Measurements from ENCODE around the gene HMX1. TPM values are rescaled to one million over a fixed set of nuclear protein-coding genes. Genes with fewer than 3 reads are reported as not detected.

The HMX1 gene
- total RNA-seq: 1 to 10 TPM in 1 of 4 donors, not detected in 3; 2.6 TPM

DNA sequence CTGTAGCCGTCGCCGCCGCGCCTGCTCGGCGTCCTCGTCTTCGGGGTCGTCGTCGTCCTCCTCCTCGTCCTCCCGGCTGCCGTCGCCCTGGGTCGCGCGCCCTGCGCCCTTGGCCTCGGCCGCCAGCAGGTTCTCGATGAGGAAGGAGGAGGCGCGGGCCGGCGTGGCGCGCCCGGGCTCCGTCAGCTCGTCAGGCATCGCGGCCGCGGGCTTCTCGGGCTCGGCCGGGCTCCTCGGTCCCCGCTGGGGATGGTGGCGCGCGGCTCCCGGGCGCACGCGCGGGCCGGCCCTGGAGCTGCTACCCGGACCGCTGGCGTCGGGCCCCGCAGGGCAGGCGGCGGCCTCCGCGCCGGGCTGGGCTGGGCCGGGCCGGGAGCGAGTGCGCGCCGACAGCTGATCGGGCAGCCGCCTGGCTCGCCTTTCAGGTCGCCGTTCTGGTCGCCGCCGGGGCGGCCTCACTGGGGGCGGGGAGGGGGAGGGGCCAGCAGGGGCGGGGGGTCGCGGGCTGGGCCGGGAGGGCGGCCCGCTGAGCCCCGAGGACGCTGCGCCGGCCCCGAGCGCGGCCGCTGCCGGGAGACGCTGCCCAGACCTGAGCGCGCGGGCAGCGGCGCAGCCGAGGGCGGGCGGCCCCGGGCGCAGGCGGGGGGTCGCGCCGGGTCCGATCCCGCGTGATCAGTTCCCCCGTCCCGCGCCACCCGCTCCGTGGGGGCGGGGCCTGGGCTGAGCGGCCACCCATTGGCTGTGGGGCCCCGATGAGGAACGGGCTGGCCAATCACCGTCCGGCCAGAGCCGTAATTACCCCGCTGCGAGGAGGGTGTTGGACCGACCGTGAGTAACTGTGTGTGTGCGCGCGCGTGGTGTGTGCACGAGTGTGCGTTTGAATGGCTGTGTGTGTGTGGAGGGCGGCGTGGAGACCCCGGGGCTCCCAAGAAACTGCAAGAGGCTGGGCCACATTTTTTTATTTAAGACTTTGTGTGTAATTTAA lies at the start of gene HMX1:
Gene HMX1 (minus strand): TSS at position 423 of the 985 bp plus-strand sequence. CDS start 225 bp downstream, at position 198.
- no peak within 1 kb of the TSS for H3K4me3 ChIP-seq (replicated peaks in 1 of 3)
- H3K4me1 ChIP-seq: no peaks in the 10 kb centered on the region
- intact Hi-C loops (cut with DNase I): no loop called here
- no peak for DNase-seq
- no peak for TF ChIP-seq POLR2A (IDR thresholded peaks at IDR 0.05)
- TF ChIP-seq, protein P1, sequence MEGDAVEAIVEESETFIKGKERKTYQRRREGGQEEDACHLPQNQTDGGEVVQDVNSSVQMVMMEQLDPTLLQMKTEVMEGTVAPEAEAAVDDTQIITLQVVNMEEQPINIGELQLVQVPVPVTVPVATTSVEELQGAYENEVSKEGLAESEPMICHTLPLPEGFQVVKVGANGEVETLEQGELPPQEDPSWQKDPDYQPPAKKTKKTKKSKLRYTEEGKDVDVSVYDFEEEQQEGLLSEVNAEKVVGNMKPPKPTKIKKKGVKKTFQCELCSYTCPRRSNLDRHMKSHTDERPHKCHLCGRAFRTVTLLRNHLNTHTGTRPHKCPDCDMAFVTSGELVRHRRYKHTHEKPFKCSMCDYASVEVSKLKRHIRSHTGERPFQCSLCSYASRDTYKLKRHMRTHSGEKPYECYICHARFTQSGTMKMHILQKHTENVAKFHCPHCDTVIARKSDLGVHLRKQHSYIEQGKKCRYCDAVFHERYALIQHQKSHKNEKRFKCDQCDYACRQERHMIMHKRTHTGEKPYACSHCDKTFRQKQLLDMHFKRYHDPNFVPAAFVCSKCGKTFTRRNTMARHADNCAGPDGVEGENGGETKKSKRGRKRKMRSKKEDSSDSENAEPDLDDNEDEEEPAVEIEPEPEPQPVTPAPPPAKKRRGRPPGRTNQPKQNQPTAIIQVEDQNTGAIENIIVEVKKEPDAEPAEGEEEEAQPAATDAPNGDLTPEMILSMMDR (IDR thresholded peaks at IDR 0.05): no peak
- no peak within 1 kb of the TSS for H3K27ac ChIP-seq
- H3K36me3 ChIP-seq: no peaks in the 10 kb centered on the region
- H3K27me3 ChIP-seq: peaks cover 14% of the 10 kb centered on the region
- WGBS, 2 donors: 1 to 2% methylated on average over 16 to 38 of the region's 134 CpGs
- H3K9me3 ChIP-seq: no peaks in the 10 kb centered on the region

DNA sequence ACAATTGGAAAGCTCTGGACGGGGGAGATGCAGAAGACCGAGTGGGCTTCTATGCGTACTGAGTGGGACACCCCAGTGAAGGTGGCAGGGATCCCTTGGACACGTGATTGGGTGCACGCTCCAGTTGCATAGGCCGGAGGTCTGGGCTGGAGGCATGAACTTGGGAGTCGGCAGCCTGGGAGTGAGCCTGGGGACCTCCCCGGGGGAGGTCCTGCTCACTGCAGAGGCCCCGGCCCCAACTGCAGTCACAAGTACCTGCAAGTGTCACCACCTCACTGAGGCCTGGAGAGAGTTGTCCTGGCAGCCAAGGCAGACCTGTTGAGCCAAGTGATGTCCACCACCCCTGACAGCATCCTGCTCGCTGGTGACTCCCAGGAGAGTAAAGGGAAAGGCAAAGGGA lies 49.3 kb upstream of the HMX1 start:
- Histone ChIP-seq H3K36me3 (no peaks in the 10 kb centered on the region), H3K9me3 (no peaks in the 10 kb centered on the region), H3K4me1 (no peaks in the 10 kb centered on the region), H3K4me3 (replicated peaks in 1 of 3) (no peak overlapping the region), H3K27ac (no peak overlapping the region), H3K27me3 (no peaks in the 10 kb centered on the region)
- no peak for DNase-seq
- WGBS, 2 donors: 72 to 88% methylated on average over 8 to 10 of the region's 10 CpGs
- no peak for TF ChIP-seq POLR2A (IDR thresholded peaks at IDR 0.05)
- TF ChIP-seq, protein P1 (IDR thresholded peaks at IDR 0.05): no peak
- intact Hi-C loops (cut with DNase I): no loop called here

DNA sequence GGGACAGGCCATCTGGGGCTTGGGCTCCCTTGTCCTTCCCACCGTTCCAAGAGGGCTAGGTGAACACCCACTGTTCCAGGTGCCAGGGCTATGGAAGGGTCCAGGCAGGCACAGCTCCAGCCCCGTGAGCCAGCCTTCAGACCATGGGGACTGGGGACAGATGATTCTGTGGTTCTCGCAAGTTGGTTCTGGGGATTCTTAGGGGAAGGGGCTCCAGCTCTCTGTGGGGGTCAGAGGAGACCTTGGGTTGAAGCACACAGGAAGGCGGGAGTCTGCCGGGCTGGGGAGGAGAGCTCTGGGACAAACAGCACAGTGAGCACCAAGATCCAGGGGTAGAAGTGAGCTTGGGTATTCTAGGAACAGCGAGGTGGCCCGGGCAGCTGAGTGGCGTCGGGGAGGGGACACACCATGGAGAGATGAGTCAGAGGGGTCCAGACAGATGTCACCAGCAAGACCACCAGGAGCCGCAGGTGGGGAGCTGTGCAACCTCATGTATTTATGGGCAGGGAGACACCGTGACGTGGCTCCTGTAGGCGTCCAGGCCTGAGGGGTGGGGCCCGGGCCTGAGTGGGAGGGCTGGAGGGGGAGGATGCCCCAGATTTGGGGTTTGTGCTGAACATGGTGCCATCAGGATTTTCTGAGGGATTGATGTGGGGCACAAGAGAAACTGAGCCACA lies 48.8 kb upstream of the HMX1 start:
- Histone ChIP-seq H3K4me1 (no peaks in the 10 kb centered on the region), H3K27me3 (no peaks in the 10 kb centered on the region), H3K36me3 (no peaks in the 10 kb centered on the region), H3K4me3 (replicated peaks in 1 of 3) (no peak overlapping the region), H3K9me3 (no peaks in the 10 kb centered on the region), H3K27ac (no peak overlapping the region)
- 83 to 87% methylated on average over 13 of the region's 14 CpGs for WGBS, 2 donors
- no peak for TF ChIP-seq POLR2A (IDR thresholded peaks at IDR 0.05)
- no peak for DNase-seq
- intact Hi-C loops (cut with DNase I): no loop called here

DNA sequence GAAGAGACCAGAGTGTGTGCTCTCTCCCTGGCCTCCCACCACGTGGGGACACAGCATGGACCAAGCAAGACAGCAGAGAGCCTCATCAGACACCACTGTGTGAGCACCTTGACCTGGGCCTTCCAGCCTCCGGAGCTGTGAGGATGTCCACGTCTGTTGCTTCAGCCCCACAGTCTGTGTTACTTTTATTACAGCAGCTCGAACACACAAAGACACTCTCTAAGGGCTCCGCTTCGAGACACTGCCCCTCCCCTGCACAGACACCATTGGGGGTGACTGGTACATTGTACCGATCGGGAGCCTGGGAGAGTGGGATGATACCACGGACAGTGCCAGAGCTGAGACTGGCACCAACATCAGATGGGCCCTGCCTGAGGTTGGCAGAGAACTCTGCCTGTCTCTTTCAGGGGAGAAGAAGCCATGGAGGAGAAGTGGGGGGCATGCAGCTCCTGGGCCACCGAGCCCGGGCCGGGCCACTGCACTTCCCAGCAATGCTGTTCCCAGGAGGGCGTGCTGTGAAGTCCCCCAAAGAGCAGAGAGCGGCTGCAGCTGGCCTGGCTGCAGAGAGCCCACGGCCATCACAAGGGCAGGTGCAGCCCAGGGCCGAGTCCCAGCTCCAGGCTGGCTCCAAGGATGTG lies 48.1 kb upstream of the HMX1 start:
- 66 to 71% methylated on average over 9 to 11 of the region's 16 CpGs for WGBS, 2 donors
- TF ChIP-seq POLR2A (IDR thresholded peaks at IDR 0.05): no peak
- TF ChIP-seq, protein P1 (IDR thresholded peaks at IDR 0.05): no peak

More for the DNA sequence above, 48.1 kb upstream of the HMX1 start:
- Histone ChIP-seq H3K27me3 (no peaks in the 10 kb centered on the region), H3K9me3 (no peaks in the 10 kb centered on the region), H3K36me3 (no peaks in the 10 kb centered on the region), H3K27ac (no peak overlapping the region), H3K4me3 (replicated peaks in 1 of 3) (no peak overlapping the region), H3K4me1 (no peaks in the 10 kb centered on the region)
- intact Hi-C loops (cut with DNase I): no loop called here
- no peak for DNase-seq

Data from thyroid gland (tissue), 4 donors.